GM21390 (cell line): Measurements from ENCODE around the gene ARAP3.

Experiments used
- ATAC-seq: cut with Tn5 transposase; IDR thresholded peaks from one replicate; pipeline ENCODE4 v1.9.1; 2021; ENCODE audit not compliant: unreplicated experiment

Gene ARAP3

GRCh38 chr5:141647242-141647641 lies 34.8 kb downstream of the ARAP3 start:
- no peak for ATAC-seq

- no peak for ATAC-seq
Observed at GRCh38 chr5:141646026-141646425, 36.0 kb downstream of the ARAP3 start.

GRCh38 chr5:141641634-141642267 lies 40.3 kb downstream of the ARAP3 start:
- peak; percentile 61 for ATAC-seq

DNA sequence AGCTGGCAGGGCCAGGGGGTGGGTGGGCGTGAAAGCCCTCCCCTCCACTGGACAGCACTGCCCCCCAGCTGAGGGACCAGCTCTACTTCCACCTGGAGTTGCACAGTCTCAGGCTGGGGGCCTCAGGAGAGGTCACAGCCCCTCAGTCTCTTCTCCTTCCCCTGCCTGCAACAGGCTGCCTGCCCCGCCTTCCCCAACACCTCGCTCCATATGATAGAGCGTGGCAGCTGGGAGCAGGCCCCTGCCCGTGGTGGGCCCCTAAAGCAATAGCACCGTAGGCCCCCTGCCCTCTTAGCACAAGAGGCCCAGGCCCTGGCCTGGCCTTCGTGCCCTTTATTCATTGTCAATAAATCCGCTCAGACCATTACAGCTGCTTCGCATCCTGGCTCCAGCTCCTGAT lies 41.3 kb downstream of the ARAP3 start:
- no peak for ATAC-seq

DNA sequence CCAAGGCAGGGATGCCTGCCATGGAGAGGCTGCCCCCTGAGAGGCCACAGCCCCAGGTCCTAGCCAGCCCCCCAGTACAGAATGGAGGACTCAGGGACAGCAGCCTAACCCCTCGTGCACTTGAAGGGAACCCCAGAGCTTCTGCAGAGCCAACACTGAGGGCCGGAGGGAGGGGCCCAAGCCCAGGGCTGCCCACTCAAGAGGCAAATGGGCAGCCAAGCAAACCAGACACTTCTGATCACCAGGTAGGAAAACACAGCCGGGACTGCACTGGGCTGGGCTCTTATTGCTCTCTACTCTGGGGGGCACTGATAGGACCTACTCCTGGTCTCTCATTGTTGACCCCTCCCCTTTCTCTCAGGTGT lies 42.0 kb downstream of the ARAP3 start:
- no peak for ATAC-seq

DNA sequence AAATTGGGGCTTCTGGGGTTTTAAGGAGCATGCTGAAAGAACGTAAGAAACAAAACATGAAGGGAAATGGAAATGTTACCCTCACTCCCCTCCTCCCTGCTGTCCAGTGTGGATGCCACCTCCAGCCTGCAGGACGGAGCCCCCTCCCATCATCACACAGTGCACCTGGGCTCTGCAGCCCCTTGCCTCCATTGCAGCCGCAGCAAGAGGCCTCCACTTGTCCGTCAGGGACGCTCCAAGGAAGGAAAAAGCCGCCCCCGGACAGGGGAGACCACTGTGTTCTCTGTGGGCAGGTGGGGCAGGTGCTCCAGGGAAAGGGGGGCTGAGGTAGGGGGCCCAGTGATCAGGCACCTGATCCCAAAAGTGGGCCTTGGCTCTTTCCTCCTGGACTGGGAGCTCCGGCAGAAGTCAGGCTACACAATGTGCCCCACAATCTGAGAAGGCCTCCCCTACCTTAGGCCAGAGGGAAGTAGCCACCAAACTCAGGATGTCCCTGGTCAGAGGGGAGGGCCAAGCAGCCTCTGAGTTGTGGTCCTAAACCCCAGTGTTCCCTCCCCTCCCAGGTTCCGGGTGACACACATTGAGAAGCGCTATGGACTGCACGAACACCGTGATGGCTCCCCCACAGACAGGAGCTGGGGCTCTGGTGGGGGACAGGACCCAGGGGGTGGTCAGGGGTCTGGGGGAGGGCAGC lies 42.5 kb downstream of the ARAP3 start:
- ATAC-seq, result no peak

DNA sequence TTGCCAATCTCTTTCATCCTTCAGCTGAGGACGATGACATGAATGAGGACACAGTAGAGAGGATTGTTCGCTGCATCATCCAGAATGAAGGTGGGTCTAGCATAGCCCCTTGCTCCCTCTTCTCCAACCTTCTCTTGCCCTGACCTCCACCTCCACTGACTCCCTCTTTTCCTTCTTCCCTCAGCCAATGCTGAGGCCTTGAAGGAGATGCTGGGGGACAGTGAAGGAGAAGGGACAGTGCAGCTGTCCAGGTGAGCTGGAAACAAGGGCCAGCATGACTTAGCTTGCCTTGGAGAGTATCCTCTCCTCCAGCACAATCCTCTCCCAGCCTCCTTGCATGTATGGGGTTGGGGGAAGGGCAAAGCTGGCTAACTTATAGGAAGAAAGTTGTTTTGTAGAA lies 43.3 kb downstream of the ARAP3 start:
- ATAC-seq, result no peak

DNA sequence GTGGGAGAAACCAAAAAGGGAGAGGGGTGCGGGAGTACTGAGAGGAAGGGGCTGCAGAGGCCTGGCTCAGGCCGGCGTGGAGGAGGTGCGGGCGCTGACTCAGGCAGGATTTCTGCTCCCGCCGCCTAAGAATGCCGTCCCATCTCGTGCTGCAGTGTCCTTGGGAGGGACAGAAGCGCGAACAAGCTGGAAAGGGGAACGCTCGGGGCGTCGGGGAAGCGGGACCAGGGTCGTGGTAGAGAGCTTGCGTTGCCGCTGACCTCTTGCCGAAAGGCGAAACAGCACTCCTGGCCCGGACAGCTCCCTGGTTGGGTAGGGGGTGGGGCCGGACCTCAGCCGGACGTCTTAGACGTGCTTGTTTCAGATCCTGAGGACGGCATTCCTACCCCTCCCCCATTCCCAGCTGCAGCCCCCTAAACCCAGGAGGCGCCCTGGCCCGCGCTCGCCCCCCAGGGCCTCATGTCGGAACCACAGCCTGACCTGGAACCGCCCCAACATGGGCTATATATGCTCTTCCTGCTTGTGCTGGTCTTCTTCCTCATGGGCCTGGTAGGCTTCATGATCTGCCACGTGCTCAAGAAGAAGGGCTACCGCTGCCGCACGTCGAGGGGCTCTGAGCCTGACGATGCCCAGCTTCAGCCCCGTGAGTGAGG lies 44.1 kb downstream of the ARAP3 start:
- ATAC-seq, result no peak

- peak; percentile 20 for ATAC-seq
Observed at GRCh38 chr5:141637123-141637766, 44.8 kb downstream of the ARAP3 start.

DNA sequence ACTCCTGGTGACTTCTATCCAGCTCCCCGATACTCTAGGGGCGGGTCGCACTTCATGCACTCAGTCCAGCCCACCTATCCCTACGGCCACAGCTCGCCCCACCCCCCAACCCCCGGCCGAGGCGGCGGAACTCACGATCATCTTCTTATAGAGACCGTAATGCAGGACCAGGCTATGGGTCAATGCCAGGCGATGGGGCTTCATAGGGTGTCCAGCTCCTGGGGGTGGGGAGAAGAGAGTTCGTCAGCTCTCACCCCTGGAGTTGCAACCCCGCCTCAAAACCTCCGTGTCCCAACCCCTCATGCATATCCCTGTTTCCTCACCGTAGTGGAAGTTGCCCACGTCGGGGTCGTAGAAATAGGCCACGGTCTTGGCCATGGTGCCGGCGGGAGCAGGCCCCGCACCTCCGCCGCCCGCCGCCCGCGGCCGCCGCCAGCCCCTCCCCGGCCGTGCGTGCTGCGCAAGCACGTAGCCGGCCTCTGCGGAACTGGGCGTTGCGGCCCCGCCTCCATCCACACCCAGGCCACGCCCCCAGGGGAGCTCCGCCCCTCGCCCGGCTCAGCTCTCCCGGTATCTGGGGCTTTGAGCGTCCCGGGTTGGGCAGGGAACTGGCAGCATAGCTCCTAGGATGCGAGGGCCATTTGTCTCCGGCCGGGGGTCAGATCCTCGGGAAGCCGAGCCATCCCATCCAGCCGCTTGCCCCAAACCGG lies 45.5 kb downstream of the ARAP3 start, which contains the start of the genes HDAC3 and RELL2:
Gene HDAC3, minus strand, starts transcription at position 437 of the 710 bp plus-strand sequence. Its CDS starts 59 bp downstream, at position 378.
Gene RELL2, plus strand, starts transcription at position 585 of the 710 bp plus-strand sequence. CDS start 1,229 bp downstream, outside the sequence.
- peak; percentile 69 for ATAC-seq

- no peak for ATAC-seq
Observed at GRCh38 chr5:141636106-141636412, 46.0 kb downstream of the ARAP3 start.

- ATAC-seq, result no peak
Observed at GRCh38 chr5:141635646-141636045, 46.4 kb downstream of the ARAP3 start.

DNA sequence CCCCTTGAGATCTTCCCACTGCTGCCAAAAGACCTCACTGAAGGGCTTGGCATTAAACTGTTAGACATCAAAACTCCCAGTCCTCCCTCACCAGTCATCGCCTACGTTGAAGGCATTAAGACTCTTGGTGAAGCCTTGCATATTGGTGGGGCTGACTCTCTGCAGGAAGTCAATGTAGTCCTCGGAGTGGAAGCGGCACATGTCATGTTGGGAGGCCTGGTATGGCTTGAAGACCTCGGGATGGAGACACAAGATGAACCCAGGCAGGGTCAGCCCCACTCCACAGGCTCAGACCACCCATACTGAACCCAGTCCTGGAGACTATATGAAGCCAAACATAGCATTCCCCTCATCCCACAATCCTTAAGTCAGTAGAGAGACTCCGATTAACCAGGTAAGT lies 47.3 kb downstream of the ARAP3 start:
- no peak for ATAC-seq

DNA sequence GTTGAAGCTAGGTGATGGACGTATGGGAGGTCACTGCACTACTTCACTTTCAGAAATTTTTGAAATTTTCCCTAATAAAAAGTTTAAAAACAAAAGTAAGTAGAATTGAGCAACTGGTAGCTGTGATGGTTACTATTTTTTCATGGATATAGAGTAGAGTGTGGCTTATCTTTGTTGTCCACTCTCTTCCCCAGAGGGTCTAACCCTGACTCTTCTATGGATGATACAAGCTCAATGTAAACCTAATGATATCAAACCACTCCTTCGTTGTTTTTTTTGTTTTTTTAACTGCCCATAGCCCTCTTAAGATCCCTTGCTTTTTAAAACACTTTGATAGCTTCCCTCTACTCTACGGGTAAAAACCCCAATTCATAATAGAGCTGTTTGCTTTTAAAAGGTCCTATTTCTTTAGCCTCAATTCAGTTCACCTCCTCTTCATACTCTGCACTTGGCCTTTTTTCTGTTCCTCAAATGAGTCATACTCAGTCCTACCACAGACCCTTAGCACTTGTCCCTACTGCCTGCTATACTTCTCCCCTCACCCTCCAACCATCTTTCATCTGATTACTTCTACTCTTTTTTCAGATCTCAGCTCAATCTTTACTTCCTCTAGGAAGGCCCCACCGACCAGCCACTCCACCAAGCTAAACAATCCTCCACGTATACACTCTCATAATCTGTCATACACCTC lies 48.0 kb downstream of the ARAP3 start:
- peak; percentile 71 for ATAC-seq

- no peak for ATAC-seq
Observed at GRCh38 chr5:141632650-141633049, 49.4 kb downstream of the ARAP3 start.

GRCh38 chr5:141630570-141631140 lies 51.4 kb downstream of the ARAP3 start:
- ATAC-seq, result no peak

GRCh38 chr5:141628175-141628788 lies 53.7 kb downstream of the ARAP3 start:
- ATAC-seq, result no peak

- ATAC-seq, result no peak
Observed at GRCh38 chr5:141623611-141624010, 58.4 kb downstream of the ARAP3 start.

DNA sequence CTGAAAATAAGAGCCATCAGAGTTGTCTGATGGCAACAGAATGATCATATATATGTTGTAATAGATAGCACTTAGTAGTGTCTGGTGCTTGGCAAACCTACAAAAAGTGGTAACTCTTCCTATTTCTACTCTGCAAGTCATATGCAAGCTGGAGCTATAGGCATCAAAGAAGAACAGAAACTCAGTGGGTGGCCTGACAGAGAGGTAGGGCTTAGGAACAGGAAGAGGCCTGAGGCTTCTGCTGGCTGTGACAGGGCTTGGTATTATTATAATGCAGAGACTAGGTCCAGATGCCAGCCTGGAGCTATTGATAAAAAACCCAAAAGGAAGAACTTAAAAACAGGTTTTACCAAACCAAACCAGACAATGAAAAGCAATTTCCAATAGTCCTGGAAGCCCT lies 58.8 kb downstream of the ARAP3 start:
- ATAC-seq, result peak; percentile 42
